Stomach (tissue), 4 donors: ENCODE measurements around the gene SCD.

Source experiments
- POLR2A ChIP-seq, 4 donors: fragments of 450-650 bp; IDR thresholded peaks; one replicate each; pipeline ENCODE4 v1.6.1; 2016; ENCODE audit warnings: antibody characterized with exemption in 4 of 4, control low read depth in 2 of 4, mild to moderate bottlenecking in 1 of 4, moderate library complexity in 1 of 4
- POLR2AphosphoS5 ChIP-seq, 3 donors: sonication (generic); formaldehyde crosslinking; IDR thresholded peaks; one replicate each; pipeline ENCODE4 v1.6.1; 2016; ENCODE audit warnings: antibody characterized with exemption in 3 of 3
- TF ChIP-seq, protein P1 (sequence below), 7 experiments: fragments of 450-650 bp in 4 of 7; fragments of 200-600 bp in 3 of 7; sonication (generic) in 3 of 7; IDR thresholded peaks; one replicate each; pipeline ENCODE4 v1.5.1; 2016 to 2019; ENCODE audit warnings: antibody characterized with exemption in 7 of 7, control low read depth in 2 of 7, mild to moderate bottlenecking in 1 of 7

- TF ChIP-seq, protein P1, sequence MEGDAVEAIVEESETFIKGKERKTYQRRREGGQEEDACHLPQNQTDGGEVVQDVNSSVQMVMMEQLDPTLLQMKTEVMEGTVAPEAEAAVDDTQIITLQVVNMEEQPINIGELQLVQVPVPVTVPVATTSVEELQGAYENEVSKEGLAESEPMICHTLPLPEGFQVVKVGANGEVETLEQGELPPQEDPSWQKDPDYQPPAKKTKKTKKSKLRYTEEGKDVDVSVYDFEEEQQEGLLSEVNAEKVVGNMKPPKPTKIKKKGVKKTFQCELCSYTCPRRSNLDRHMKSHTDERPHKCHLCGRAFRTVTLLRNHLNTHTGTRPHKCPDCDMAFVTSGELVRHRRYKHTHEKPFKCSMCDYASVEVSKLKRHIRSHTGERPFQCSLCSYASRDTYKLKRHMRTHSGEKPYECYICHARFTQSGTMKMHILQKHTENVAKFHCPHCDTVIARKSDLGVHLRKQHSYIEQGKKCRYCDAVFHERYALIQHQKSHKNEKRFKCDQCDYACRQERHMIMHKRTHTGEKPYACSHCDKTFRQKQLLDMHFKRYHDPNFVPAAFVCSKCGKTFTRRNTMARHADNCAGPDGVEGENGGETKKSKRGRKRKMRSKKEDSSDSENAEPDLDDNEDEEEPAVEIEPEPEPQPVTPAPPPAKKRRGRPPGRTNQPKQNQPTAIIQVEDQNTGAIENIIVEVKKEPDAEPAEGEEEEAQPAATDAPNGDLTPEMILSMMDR (IDR thresholded peaks at IDR 0.05), result no peak
- TF ChIP-seq POLR2A (IDR thresholded peaks at IDR 0.05), result no peak
- no peak for TF ChIP-seq POLR2AphosphoS5 (IDR thresholded peaks at IDR 0.05)
Observed at GRCh38 chr10:100383251-100383650, 36.2 kb downstream of the SCD start.
